GM19452 (cell line): ENCODE data around the gene PAM16.
"Not testable (repeated sequence)": the region's sequence is repeated elsewhere in the genome, so short reads cannot be mapped to it uniquely, and the experiment has no call there.

Experiments
- ATAC-seq: cut with Tn5 transposase; IDR thresholded peaks from one replicate; pipeline ENCODE4 v1.9.1; 2021; ENCODE audit not compliant: unreplicated experiment

PAM16 gene

DNA sequence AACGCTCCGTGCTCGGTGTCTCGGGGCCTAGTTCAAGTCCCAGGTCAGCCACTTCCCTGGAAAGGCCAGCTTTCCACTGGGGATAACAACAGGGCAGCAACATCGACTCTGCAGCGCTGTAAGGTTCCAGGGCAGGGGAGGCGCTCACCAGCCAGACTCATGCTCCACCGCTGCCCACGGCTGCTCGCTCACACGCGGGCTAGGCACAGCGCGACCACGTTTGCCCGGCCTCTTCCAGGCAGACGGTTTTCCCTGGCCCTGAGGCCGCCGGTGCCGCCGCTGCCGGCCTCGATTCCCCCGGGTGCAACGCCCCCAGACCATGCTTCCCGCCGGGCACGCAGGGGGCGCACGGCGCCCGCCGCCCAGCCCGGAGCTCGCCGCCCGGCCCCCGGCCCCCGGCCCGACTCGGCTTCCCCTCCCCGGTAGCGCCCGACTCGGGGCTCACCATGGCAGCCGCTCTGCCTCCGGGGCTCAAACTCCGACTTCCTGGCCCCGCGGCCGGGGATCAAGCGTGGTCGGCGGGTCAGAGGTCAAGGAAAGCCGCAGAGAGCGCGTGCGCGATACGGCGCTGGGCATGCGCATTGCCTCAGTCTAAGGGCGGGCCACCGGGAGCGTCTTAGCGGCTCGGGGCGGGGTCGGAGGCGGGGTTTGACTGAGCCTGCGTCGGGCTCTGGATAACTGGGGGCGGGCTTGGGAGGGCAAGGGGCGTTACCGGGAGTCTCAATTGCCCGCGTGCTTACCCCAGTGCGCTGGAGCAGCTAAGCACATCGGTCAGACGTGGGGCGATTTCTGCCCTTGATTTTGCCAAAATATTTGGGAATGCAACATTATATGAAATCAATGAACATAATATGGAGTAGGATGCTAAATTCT lies at the start of gene PAM16:
Gene PAM16 (minus strand): TSS at position 535 of the 873 bp plus-strand sequence. CDS start 87 bp downstream, at position 448.
- ATAC-seq: peak; percentile 83

- no peak for ATAC-seq
These were observed 48.0 kb upstream of the PAM16 start for GRCh38 chr16:4399001-4399730.

DNA sequence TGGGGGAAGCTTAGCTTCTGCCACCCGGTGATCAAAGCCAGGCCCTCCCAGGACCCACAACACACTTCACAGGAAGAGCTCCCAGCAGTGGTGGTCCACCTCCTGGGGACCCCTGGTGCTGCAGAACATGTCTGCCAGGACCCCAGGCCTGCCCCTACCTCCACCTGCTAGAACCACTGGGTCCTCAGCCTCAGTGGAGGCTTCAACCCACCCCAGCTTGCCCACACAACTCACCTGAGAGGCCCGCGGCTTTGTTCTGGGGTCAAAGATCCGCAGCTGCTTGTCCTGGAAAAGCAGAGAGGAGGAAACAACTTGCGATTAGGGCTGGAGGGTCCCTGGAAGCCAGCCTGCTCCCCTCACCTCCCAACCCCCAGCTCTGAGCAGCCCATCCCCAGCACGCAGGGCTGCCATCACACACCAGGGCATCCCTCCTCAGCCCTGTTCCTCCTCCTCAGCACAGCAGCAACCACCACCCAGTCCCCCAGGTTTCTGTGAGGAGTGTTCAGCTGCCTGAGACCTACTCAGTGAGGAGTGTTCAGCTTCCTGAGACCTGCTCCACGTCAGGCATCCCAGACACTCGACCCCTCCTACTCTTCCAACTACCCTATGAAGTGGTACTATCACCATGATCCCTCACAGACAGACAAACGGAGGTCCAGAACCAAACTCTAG lies 44.1 kb upstream of the PAM16 start:
- no peak for ATAC-seq

GRCh38 chr16:4393850-4394249 lies 42.7 kb upstream of the PAM16 start:
- not testable (repeated sequence) for ATAC-seq

DNA sequence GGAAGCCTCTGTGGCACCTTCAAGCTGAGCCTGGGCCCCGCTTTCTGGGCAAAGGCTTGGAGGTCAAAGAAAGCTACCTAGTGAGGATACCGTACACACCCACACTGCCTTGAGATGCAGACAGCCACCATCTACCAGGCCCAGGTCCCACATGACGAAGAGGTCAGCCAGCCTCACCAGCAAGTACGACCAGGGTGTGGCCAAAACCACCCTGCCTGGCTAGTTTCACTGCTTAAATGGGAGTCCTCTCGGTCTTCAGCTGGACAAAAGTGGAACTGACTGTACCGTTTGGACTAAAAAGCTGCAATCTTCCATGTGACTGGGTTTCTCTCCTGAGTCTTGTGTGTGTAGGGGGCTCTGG lies 42.1 kb upstream of the PAM16 start:
- no peak for ATAC-seq

GRCh38 chr16:4392382-4393239 lies 41.5 kb upstream of the PAM16 start:
- ATAC-seq: no peak

DNA sequence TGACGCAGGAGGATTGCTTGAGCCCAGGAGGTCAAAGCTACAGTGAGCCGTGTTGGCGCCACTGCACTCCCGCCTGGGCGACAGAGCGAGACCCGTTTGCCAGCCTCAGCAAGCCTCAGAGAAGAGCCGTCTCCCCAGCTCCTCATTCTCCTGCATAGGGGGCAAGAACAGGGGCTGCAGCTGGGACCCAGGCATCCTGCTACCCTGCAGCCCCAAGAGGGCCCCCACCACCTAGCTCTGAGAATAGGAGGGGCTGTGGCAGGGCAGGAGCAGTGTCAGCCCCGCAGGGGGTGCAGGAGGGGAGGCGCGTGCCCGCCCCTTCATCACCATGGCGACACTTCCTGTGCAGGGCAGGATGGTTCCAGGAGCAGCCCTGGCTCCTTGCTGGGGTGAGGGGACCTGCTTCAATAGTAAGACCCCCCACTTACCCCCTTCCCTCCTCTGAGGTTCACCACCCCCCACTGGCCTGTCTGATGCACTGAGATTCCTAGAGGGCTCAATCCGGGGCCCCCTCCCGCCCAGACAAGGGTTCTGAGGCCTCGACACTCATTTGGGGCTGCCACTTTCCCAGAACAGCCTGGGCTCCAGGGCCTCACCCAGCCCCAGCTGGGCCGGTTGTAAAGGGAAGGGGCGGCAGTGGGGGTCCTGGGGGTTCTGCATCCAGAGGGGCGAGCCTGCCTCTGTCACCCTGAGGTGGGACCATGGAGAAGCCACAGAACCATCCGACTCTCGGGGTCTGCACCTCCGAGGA lies 40.7 kb upstream of the PAM16 start:
- no peak for ATAC-seq

DNA sequence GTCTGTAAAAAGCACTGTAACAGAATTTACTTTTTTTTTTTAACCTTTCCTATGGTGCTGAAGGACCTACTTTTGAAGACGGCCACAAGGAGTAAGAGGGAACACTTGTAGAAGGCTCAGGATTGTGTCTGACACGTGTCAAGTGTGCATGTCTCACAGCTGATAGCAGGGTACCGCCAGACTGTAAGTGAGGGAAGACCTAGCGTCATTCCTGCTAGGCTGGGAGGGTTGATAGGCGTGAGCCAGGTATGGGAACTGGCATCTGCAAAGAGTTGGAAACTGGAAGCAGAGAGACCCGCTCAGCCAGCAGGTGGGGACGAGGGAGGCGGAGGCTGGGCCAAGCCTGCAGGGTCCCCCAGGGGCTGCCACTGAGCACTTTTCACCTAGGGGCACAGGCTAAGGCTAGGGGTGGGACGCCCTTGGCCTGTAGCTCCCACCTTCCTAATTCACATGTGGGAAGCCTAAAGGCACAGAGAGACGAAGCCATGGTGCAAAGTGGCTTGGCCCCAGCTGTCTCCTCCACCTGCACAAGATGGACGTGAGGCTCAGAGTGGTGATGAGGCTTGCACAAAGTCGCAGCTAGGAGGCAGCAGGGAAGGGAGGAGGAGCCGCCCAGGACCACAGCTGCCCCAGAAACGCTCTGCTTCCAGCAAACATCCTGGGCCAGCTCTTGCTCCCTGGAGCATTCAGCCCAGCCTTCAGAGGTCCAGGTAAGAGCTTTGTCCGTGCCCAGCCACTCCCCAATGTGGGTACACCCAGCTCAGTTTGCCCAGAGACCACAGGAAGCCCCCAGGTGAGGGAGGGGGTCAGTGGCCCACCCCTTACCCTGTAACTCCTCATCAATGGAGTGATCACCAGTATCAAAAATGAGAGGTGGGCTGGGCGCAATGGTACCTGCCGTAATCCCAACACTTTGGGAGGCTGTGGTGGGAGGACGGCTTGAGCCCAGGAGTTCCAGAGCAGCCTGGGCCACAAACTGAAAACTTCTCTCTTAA lies 39.4 kb upstream of the PAM16 start:
- no peak for ATAC-seq

GRCh38 chr16:4389051-4389955 lies 38.2 kb upstream of the PAM16 start:
- ATAC-seq: no peak

DNA sequence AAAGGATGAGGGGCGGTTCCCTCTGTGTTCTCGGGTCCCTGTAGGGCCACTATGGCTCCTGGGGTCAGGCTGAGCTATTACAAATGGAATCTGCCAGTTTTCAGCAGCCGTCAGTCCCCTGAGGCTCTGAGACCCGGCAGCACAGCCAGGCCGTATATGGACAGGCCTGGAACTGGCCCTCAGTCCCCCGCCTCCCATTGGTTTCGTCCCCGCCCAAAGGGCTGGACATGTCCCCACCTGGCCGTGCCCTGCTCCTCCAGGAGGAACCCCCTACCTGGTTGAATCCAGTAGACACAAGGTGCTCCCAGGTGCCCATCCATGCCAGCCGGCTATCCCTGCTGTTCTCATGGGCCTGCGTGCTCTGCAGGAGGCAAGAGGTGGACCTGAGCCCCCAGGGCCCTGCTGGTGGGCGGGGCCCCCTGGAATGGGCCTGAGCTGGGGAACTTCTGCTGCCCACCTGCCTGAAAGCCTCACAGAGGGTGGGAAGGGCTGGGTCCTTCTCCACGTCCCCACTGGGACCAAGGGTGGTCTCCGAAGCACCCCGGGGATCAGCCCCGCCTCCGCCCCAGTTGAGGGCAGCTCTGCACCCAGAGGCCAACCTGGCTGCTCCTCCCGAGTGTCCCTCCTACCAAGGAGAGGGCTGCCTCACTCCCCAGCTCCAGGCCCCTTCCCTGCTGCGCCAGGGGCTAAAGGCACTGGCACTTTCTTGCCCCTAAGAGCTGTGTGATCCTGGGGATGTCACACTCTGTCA lies 37.3 kb upstream of the PAM16 start:
- ATAC-seq: no peak

- ATAC-seq: no peak
These were observed 36.7 kb upstream of the PAM16 start for GRCh38 chr16:4387781-4388180.

- ATAC-seq: no peak
These were observed 35.9 kb upstream of the PAM16 start for GRCh38 chr16:4386951-4387565.

DNA sequence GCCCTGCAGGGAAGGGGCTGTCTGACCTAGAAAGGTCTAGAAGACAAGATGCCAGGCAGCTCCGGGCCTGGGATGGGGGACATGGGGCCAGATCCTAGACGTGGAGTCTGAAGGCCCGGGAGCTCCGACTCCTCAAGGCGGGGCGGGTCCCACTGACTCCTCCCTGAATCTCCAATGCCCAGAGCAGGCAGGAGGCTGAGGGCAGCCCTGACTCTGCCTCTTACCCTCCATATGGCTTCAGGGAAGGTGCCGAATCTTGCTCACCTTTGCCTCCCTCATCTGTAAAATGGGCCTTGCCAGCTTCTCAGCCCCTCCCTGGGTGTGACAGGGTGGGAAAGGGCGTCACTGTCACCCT lies 35.3 kb upstream of the PAM16 start:
- no peak for ATAC-seq

GRCh38 chr16:4385789-4386450 lies 34.8 kb upstream of the PAM16 start:
- no peak for ATAC-seq

DNA sequence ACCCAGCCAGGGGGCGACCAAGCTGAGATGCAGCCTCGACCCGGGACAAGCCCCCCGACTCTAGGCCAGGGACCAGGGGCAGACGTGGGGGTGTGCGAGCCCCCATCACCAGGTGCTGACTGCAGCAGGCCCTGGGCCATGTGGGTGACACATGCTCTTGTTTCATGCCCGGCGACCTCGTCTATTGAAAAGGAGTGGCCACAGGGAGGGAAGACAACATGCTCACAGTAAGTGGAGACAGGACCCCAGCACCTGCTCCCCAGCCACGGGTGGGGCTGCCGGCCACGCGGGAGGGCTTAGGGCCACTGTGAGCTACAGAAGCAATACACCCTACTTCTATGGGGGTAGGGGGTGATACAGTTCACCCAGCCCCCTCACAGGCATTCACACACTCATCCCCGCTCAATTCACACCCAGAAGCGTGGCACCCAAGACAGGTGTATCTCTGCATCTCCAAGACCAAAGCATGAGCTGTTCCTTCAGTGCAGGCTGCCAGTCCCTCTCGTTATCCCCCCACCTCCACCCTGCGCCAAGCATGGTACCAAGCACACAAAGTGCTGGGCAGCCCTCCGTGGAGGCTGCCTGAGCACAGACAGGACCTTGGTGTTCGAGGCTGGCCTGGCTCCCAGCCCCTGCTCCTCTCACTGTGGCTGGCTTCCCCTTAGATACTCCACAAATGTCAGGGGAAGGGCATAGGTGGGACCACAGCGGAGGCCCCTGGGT lies 34.1 kb upstream of the PAM16 start:
- no peak for ATAC-seq

DNA sequence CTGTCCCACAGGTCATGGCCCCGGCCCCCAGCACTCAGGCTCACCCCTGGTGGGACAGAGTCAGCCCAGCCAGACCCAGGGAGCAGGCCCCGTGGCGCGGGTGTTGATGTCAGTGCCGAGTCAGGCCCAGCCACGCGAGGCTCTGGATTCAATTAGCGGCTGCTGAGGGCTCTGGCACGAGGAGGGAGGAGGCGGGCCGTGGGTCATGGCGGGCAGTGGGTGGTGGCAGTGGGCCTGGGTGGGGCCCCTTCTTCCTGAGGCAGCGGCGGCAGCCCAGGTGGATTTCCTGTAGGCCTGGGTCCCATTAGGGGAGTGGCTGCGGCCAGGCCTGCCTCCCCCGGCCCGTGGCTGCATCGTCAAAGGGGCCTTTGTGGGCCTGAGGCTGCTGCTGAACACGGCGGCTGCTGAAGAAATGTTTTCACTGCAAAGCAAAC lies 33.4 kb upstream of the PAM16 start:
- no peak for ATAC-seq
